Chondrocyte (in vitro differentiated cells): Measurements from ENCODE around the gene EPHA4. TPM values are rescaled to one million over a fixed set of nuclear protein-coding genes. Genes with fewer than 3 reads are reported as not detected.

ENCODE experiments used
- DNase-seq: peaks from one replicate; pipeline ENCODE4 v3.0.0; 2021; ENCODE audit warnings: mixed read lengths, low spot score
- H3K27ac Mint-ChIP-seq: one replicate; pipeline ENCODE4 v1.8.0; 2021; ENCODE audit warnings: mild to moderate bottlenecking, moderate library complexity, mixed read lengths; ENCODE audit not compliant: unreplicated experiment
- H3K27me3 Mint-ChIP-seq: 2 replicates; pipeline ENCODE4 v1.8.0; 2021; ENCODE audit warnings: low read depth, mixed read lengths
- H3K36me3 Mint-ChIP-seq: 2 replicates; pipeline ENCODE4 v1.8.0; 2021; ENCODE audit warnings: low read depth, mixed read lengths
- H3K4me1 Mint-ChIP-seq: 2 replicates; pipeline ENCODE4 v1.8.0; 2021; ENCODE audit warnings: low read depth, mild to moderate bottlenecking, mixed read lengths
- H3K4me3 Mint-ChIP-seq: one replicate; pipeline ENCODE4 v1.8.0; 2021; ENCODE audit warnings: mild to moderate bottlenecking, moderate library complexity, mixed read lengths; ENCODE audit not compliant: unreplicated experiment
- H3K9me3 Mint-ChIP-seq: 2 replicates; pipeline ENCODE4 v1.8.0; 2021; ENCODE audit warnings: low read depth, mixed read lengths
- CTCF ChIP-seq: fragments of 200-600 bp; sonication (generic); IDR thresholded peaks from 2 replicates; pipeline ENCODE4 v1.5.0; 2021; ENCODE audit warnings: antibody characterized with exemption, mild to moderate bottlenecking, moderate library complexity
- total RNA-seq: library from RNA; stranded (reverse); gene quantifications from 3 replicates; pipeline ENCODE4 v1.2.1, GENCODE V29; 2021

EPHA4 gene
- total RNA-seq, 1 donor from 2014 or later: 3.9 TPM

- H3K9me3 Mint-ChIP-seq: no peaks in the 10 kb centered on the region
- no peak for TF ChIP-seq CTCF
Measured at GRCh38 chr2:221467610-221468009, 104.5 kb downstream of the EPHA4 start.

GRCh38 chr2:221466744-221467143, 105.4 kb downstream of the EPHA4 start:
- Mint-ChIP-seq H3K27me3 (no peaks in the 10 kb centered on the region), H3K27ac (no peak overlapping the region), H3K4me3 (no peak overlapping the region), H3K4me1 (peaks cover 15% of the 10 kb centered on the region), H3K36me3 (no peaks in the 10 kb centered on the region), H3K9me3 (no peaks in the 10 kb centered on the region)
- no peak for TF ChIP-seq CTCF
- no peak for DNase-seq

More at GRCh38 chr2:221467610-221468009, 104.5 kb downstream of the EPHA4 start:
- H3K4me3 Mint-ChIP-seq: no peak overlapping the region
- no peaks in the 10 kb centered on the region for H3K27me3 Mint-ChIP-seq
- DNase-seq: no peak
- H3K27ac Mint-ChIP-seq: no peak overlapping the region
- no peaks in the 10 kb centered on the region for H3K36me3 Mint-ChIP-seq
- H3K4me1 Mint-ChIP-seq: peaks cover 12% of the 10 kb centered on the region

GRCh38 chr2:221465776-221466175, 106.3 kb downstream of the EPHA4 start:
- Mint-ChIP-seq H3K9me3 (no peaks in the 10 kb centered on the region), H3K4me3 (no peak overlapping the region), H3K36me3 (no peaks in the 10 kb centered on the region), H3K27me3 (no peaks in the 10 kb centered on the region), H3K4me1 (peaks cover 17% of the 10 kb centered on the region), H3K27ac (no peak overlapping the region)
- DNase-seq: no peak
- TF ChIP-seq CTCF: no peak

- H3K9me3 Mint-ChIP-seq: no peaks in the 10 kb centered on the region
- DNase-seq: no peak
- H3K36me3 Mint-ChIP-seq: no peaks in the 10 kb centered on the region
- TF ChIP-seq CTCF: no peak
- H3K27ac Mint-ChIP-seq: no peak overlapping the region
- no peak overlapping the region for H3K4me3 Mint-ChIP-seq
- H3K27me3 Mint-ChIP-seq: no peaks in the 10 kb centered on the region
- H3K4me1 Mint-ChIP-seq: peaks cover 17% of the 10 kb centered on the region
Measured at GRCh38 chr2:221464971-221465370, 107.1 kb downstream of the EPHA4 start.

GRCh38 chr2:221463241-221463896, 108.7 kb downstream of the EPHA4 start:
- no peak overlapping the region for H3K4me3 Mint-ChIP-seq
- no peak for DNase-seq
- no peaks in the 10 kb centered on the region for H3K9me3 Mint-ChIP-seq
- H3K36me3 Mint-ChIP-seq: no peaks in the 10 kb centered on the region
- H3K27me3 Mint-ChIP-seq: no peaks in the 10 kb centered on the region
- no peak for TF ChIP-seq CTCF
- H3K27ac Mint-ChIP-seq: no peak overlapping the region
- peaks cover 17% of the 10 kb centered on the region for H3K4me1 Mint-ChIP-seq
